GM19099 (cell line): ENCODE data around the gene SEMA5A.

Experiments
- POLR2A ChIP-seq: IDR thresholded peaks from 3 replicates; pipeline ENCODE4 v1.6.1; 2011; ENCODE audit warnings: low read depth; ENCODE audit not compliant: insufficient read length; ENCODE audit errors: extremely low read depth

Gene SEMA5A

DNA sequence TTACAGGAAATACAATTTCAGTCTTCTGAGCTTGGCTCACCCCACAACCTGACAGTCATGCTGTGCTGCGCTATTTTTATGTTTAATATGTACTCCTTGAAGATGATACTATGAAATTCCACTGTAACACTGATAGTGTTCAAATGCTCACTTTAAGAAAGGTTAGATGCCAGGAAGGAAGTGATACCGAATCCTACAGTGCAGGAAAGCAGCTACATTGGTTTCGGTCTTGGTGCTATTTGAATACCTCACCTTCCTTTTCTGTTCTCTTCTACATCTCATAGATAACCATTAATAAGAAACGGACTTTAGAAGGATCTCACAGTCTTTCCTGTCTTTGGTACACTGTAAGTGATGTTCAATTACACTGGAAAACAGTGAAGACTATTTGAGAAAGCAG lies 117.6 kb downstream of the SEMA5A start:
- no peak for TF ChIP-seq POLR2A

DNA sequence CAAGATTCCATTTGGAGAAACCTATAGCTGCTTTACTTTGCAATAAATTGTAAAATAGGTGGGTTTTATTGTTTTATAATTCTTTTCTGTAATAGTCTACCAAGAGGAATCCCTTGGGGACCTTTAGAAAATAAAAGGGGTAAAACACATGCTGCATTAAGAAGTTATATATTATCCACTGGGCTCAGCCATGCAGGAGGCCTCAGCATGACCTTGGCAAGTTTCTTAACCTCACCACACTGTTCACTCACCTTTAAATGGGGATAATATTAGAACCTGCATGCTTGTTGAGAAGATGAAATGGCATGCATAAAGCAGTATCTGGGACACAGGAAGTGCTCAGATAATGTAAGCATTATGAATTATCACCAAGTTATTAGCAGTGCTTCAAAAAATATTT lies 120.2 kb downstream of the SEMA5A start:
- TF ChIP-seq POLR2A: no peak

GRCh38 chr5:9423571-9423970 lies 122.3 kb downstream of the SEMA5A start:
- no peak for TF ChIP-seq POLR2A

- TF ChIP-seq POLR2A: no peak
Measured at GRCh38 chr5:9421884-9422283, 124.0 kb downstream of the SEMA5A start.

DNA sequence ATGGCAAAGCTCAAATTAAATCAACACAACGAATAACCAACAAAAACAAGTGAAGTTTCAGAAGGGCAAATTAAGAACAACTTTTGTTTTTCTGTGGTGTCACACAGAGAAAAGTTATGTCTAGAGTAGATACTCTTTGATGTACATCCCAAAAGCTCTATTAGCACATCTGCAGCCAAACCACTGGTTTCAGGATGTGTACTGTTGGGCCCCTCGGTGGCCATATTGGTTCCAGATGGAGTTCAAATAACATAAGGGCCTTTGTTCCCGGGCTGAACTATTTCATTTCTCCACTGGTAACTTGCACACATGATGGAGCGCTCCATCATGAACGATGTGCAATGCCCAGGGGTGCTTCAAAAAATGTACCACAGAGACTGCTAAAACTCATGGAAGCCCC lies 126.1 kb downstream of the SEMA5A start:
- TF ChIP-seq POLR2A: no peak

GRCh38 chr5:9415566-9415965 lies 130.3 kb downstream of the SEMA5A start:
- no peak for TF ChIP-seq POLR2A

DNA sequence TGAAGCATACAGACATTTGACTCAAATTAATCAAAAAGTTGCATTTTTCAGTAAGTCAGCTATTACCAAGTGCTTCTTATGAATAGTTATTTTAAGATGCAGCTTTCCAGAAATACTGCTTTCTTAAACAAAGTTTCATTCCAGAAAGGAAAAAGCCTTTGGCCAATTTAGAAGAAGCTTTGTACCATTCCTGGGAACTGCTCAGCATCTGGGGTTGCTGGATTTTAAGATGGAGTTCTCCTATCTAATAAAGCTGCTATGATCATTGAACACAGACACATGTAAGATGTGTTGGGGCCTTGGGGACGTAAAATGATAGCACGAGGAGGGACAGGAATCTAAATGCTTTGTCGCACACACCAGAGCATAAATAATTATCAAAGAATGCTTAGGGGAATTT lies 130.8 kb downstream of the SEMA5A start:
- TF ChIP-seq POLR2A: no peak

DNA sequence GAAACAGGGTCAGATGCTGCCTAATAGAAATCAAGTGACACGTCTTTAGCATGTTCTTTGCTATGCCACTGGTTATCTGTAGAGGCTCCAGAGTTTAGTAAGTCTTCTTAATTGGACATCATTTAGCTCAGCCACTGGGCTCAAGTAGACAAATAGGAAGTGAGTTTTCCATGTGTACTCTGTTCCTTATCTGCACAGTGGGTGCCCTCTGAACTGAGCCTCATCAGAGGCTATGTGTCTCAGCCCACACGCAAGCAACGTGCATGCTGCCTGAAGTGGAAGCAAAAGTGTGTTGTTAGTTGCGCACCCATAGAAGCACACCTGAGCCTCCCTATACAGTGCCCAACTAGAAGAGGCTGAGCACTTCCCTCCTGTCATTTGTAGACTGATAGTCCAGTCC lies 134.7 kb downstream of the SEMA5A start:
- no peak for TF ChIP-seq POLR2A

DNA sequence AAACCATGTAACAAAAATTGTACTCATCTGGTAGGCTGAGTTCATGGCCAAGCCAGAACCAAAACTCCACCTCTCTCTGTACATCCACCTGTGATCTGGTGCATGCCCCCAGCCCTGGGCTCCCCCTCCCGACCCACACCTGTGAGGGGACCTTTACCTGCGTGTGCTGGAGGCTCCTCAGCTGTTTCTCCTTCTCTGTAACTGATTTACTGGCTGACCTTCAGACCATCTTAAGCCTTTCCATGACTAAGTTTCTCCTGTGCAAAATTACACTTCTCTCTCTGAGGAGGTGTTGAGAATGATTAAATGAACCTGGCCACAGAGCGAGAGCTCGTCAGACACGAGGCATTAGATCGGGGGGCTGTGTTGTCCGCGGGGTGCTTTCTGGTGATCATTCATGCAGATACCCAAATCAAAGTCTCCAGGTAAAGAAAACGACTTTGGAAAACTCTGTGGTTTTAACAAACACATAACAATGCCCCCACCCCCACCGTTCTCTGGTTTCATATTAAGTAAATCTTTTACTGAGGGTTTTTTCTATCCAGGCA lies 136.4 kb downstream of the SEMA5A start:
- no peak for TF ChIP-seq POLR2A

DNA sequence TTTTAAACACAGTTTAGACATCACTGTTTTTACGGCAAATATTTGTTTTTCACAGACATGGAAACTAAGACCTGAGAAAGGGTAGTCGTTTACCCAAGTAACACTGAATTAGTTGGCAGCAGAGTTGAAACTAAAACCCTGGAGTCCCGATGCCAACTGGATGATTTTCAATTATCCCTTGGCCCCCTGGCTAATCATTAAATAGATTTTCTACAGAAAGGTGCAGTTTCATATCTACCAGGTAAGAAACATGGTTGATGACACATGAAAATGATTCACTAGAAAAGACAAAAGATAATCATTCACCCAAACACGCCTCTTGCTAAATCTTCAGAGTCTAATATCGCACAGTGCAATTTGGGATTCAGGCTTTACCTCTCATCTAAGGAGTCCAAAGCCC lies 136.9 kb downstream of the SEMA5A start:
- TF ChIP-seq POLR2A: no peak

GRCh38 chr5:9405196-9405754 lies 140.6 kb downstream of the SEMA5A start:
- TF ChIP-seq POLR2A: no peak

DNA sequence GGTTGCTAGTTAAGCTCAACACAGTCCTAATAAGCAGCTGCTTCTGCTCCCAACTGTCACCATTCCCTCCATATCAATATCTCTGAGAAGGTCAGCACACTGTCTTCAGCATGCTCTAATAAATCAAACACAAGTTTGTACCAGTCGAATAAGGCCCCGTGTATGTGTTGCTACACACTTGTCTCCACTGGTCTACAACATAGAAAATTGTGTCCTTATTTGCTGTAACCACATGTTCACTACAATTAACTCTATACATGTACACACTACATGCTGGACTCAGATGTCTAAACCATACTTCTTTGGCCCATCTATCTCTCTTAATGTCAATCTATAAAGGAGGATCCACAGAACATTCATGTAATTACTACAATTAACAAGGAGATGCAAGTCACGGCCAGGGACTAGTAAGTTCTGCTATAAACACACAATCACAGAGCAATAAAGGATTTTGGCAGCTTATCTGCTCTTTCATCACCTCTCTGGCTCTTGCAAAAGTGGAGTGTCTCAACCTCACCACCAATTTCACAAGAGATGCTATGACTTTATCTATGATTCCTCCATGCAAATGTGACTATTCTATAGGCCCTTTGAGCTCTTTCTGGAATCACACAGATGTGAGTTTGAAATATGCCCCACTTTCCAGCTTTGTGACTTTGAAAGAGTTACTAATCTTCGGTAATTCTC lies 143.9 kb downstream of the SEMA5A start:
- TF ChIP-seq POLR2A: no peak

DNA sequence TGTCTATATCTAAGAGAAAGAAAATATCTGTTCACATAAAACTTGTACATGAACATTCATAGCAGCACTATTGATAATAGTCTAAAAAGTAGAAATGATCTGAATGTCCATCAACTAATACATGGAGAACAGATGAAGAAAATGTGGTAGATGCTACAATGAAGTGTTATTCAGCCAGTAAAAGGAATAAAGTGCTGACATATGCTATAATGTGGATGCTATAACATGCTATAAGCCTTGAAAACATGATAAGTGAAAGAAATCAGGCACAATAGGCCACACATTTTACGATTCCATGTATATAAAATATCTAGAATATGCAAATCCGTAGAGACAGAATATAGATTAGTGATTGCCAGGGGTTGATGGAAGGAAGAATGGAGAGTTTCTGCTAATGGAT lies 146.8 kb downstream of the SEMA5A start:
- no peak for TF ChIP-seq POLR2A

DNA sequence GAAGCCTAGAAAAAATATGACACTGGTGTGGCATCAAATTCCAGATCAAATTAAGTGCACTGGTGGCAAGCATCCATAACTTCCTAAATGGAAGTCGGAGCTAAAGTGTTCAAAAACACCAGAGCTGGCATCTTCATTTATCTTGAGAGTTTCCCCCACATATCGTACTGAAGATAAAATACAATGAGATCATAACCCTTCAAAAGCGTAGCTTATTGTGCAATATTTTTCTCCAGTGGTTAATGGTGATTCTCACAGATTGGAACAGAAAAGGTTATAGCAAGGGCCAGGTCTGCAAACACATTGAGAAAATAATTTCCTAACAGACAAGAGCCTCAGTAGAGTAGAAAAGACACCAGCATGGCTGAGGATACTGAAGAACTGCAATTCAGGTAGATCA lies 147.6 kb downstream of the SEMA5A start:
- no peak for TF ChIP-seq POLR2A

DNA sequence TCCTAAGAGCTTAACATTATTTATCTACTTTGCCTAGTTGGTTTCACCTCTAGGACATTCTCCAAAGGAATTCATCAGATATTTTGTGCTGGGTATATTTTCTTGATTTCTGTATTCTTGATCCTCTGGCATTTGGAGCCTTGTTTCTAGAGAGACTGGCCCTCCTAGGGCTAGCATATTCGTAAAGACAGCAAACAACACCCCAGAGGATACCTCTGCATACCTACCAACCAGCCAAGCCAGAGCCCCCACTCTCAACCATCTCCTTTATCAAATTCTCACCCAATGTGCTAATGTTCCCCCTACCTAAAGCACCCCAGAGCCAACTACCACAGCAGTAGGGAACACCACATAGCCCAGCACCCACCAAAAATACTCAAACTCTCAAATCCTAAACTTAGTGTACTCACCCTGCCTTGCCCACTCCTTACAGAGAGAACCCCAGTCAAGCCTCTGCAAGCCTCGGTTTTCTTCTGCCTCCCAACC lies 149.5 kb downstream of the SEMA5A start:
- TF ChIP-seq POLR2A: no peak

DNA sequence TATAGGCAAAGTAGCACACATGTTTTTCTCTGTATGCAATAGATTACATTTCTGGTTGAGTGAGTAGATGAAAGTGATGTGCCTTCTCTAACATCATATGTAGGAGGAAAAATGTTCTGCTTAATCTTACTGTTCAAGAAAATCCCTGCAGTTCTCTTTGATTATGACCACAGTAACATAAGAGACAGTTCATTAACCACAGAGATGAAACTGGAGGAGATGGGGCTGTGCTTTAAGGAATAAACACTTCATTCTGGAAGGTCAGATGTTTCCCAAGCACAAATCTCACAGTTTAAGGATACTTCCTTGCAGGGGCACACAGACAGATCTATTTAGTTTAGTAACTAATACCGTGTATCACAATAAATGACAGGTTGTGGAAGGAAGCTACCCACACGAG lies 150.2 kb downstream of the SEMA5A start:
- no peak for TF ChIP-seq POLR2A
